LNCAP (cell line): Measurements from ENCODE around the gene NRN1L.

Experiments
- CTCF ChIP-seq: fragments of 450-650 bp; IDR thresholded peaks from 2 replicates; pipeline ENCODE4 v1.5.1; 2017; ENCODE audit warnings: mild to moderate bottlenecking

Gene NRN1L

GRCh38 chr16:67928147-67928546, 43.5 kb downstream of the NRN1L start:
- TF ChIP-seq CTCF: no peak

- peak; percentile 91 for TF ChIP-seq CTCF
Observed at GRCh38 chr16:67928561-67929364, 44.1 kb downstream of the NRN1L start.

- no peak for TF ChIP-seq CTCF
Observed at GRCh38 chr16:67930191-67930590, 45.5 kb downstream of the NRN1L start.

GRCh38 chr16:67930678-67931211, 46.1 kb downstream of the NRN1L start:
- TF ChIP-seq CTCF: no peak

GRCh38 chr16:67931712-67932461, 47.2 kb downstream of the NRN1L start, which contains the start of gene CTRL:
CTRL (minus strand) TSS chr16:67931862; CDS start chr16:67931852, 10 bp downstream.
- TF ChIP-seq CTCF: no peak

GRCh38 chr16:67932462-67932840, 47.8 kb downstream of the NRN1L start:
- no peak for TF ChIP-seq CTCF

GRCh38 chr16:67933805-67934204, 49.1 kb downstream of the NRN1L start:
- TF ChIP-seq CTCF: no peak
